ENCODE results near the gene VAMP5. TPM values are rescaled to one million over a fixed set of nuclear protein-coding genes. Genes with fewer than 3 reads are reported as not detected.

The VAMP5 gene
- total and polyA plus RNA-seq, 10 of the 15 experiments (the other 5 are each of a cell fraction or from before 2014, with no cell fraction given): 3.8 to 52.7 (median 24.1) TPM

GRCh38 chr2:85577386-85578242 is 6.6 kb upstream of the VAMP5 start, which contains the start of gene VAMP8 (continued):
- no peak for TF ChIP-seq EZH2 (IDR thresholded peaks at IDR 0.05; ENCODE audit: borderline replicate concordance, control insufficient read depth, low read depth, low read length)
- TF ChIP-seq TAF1 (IDR thresholded peaks at IDR 0.05; ENCODE audit: borderline replicate concordance, low read depth, low read length): 0 out of 2 replicates have a peak, but pooled peaks have one; percentile 9
- no peak for TF ChIP-seq REST (IDR thresholded peaks at IDR 0.05; ENCODE audit: low read depth, low read length)
- TF ChIP-seq NFYB (IDR thresholded peaks at IDR 0.05; ENCODE audit: insufficient read depth, low read depth, low read length): no peak
- no peak for TF ChIP-seq ZNF384 (IDR thresholded peaks at IDR 0.05; ENCODE audit: borderline replicate concordance, low read depth, low read length)
- TF ChIP-seq CREB1 (IDR thresholded peaks at IDR 0.05; ENCODE audit: low read depth): 0 out of 2 replicates have a peak, but pooled peaks have one; percentile 26
- no peak for TF ChIP-seq NFYA (IDR thresholded peaks at IDR 0.05; ENCODE audit: borderline replicate concordance, low read depth, low read length)
- TF ChIP-seq IKZF2 (IDR thresholded peaks at IDR 0.05): no peak
- peak; percentile 44; the same call in 1 of the 2 replicates for TF ChIP-seq POLR2AphosphoS5 (IDR thresholded peaks at IDR 0.05; ENCODE audit: low read length)
- no peak for TF ChIP-seq ZNF24 (IDR thresholded peaks at IDR 0.05)
- TF ChIP-seq EGR1 (IDR thresholded peaks at IDR 0.05; ENCODE audit: borderline replicate concordance in 1 of 2, low read depth in 2 of 2, low read length in 2 of 2): no peak; a peak in 1 of 3 replicates
- TF ChIP-seq MEF2A (IDR thresholded peaks at IDR 0.05; ENCODE audit: insufficient read depth, low read depth, low read length): no peak
- no peak for TF ChIP-seq FOXK2 (IDR thresholded peaks at IDR 0.05)
- TF ChIP-seq SPI1 (IDR thresholded peaks at IDR 0.05; ENCODE audit: borderline replicate concordance, insufficient read depth, low read depth, low read length): peak; percentile 50

Measured in GM12878 (cell line).